ENCODE data around the gene RFTN1.

DNA sequence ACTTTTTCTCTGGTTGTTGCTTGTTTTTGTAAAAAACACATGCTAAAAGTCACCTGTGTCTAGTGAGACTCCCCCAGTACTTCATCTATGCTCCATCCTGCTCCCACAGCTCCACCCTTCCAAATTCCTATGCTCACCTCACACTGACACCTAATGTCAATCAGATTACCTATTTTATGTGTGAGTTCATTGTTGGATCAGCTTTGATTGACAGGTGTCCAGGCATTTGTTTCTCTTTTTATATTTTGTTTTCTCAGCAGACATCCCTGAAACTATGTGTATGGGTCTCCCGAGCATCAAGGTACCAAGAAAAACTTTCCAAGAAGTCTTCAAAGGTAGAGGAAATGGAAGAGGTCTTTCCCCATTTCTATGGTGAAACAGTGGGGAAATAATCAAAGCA is 13.4 kb downstream of the RFTN1 start:
- no peak for TF ChIP-seq POLR2A (IDR thresholded peaks at IDR 0.05)
- TF ChIP-seq, protein P1, sequence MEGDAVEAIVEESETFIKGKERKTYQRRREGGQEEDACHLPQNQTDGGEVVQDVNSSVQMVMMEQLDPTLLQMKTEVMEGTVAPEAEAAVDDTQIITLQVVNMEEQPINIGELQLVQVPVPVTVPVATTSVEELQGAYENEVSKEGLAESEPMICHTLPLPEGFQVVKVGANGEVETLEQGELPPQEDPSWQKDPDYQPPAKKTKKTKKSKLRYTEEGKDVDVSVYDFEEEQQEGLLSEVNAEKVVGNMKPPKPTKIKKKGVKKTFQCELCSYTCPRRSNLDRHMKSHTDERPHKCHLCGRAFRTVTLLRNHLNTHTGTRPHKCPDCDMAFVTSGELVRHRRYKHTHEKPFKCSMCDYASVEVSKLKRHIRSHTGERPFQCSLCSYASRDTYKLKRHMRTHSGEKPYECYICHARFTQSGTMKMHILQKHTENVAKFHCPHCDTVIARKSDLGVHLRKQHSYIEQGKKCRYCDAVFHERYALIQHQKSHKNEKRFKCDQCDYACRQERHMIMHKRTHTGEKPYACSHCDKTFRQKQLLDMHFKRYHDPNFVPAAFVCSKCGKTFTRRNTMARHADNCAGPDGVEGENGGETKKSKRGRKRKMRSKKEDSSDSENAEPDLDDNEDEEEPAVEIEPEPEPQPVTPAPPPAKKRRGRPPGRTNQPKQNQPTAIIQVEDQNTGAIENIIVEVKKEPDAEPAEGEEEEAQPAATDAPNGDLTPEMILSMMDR (IDR thresholded peaks at IDR 0.05) = no peak

Data from uterus (tissue), 2 donors.